HEK293 (cell line): ENCODE data around the gene NCLN.

Experiments used
- CTCF ChIA-PET: fragments of 350-600 bp; formaldehyde crosslinking; extraction: SDS; loops from one replicate; lab custom pipeline; 2021; ENCODE audit warnings: antibody characterized with exemption; lab: Yijun Ruan, JAX
- POLR2A ChIA-PET: fragments of 300-600 bp; formaldehyde crosslinking; extraction: SDS; loops from one replicate; lab custom pipeline; 2020; ENCODE audit warnings: antibody characterized with exemption, inconsistent platforms; lab: Yijun Ruan, JAX
- H3K27ac ChIP-seq: fragments of 200-500 bp; sonication (Bioruptor generic); 2 replicates; pipeline ENCODE4 v1.5.1; 2014; ENCODE audit warnings: low read depth, low read length, control low read depth, inconsistent platforms; ENCODE audit errors: extremely low read depth
- H3K36me3 ChIP-seq, 2 experiments: fragments of 200-500 bp in 1 of 2; sonication (Bioruptor generic) in 1 of 2; 1 replicate in 1 of 2; 2 replicates in 1 of 2; pipeline ENCODE4 v1.5.1; 2014 to 2017; ENCODE audit warnings: inconsistent platforms in 2 of 2, low read length in 2 of 2; ENCODE audit not compliant: control insufficient read depth in 2 of 2, insufficient read depth in 1 of 2
- H3K4me1 ChIP-seq: fragments of 200-500 bp; sonication (Bioruptor generic); 2 replicates; pipeline ENCODE4 v1.5.1; 2014; ENCODE audit warnings: mild to moderate bottlenecking, low read length, inconsistent platforms; ENCODE audit not compliant: control insufficient read depth, insufficient read depth
- H3K4me3 ChIP-seq: 2 replicates; pipeline ENCODE4 v1.5.1; 2011; ENCODE audit warnings: low read depth, mild to moderate bottlenecking, control low read depth, low read length, moderate library complexity
- H3K9me3 ChIP-seq: fragments of 200-500 bp; sonication (Bioruptor generic); 2 replicates; pipeline ENCODE4 v1.5.1; 2014; ENCODE audit warnings: low read depth, low read length, inconsistent platforms; ENCODE audit not compliant: control insufficient read depth, insufficient read depth
- EGR2 ChIP-seq: fragments of 450-650 bp; formaldehyde crosslinking; IDR thresholded peaks from 2 replicates; pipeline ENCODE4 v1.5.1; 2016; ENCODE audit warnings: low read depth, missing biosample characterization, missing genetic modification characterization
- GLIS1 ChIP-seq: fragments of 450-650 bp; formaldehyde crosslinking; IDR thresholded peaks from 2 replicates; pipeline ENCODE4 v1.5.1; 2016; ENCODE audit warnings: missing biosample characterization, missing genetic modification characterization
- HOXC10 ChIP-seq: sonication (generic); formaldehyde crosslinking; IDR thresholded peaks from 2 replicates; pipeline ENCODE4 v1.8.1; 2023; ENCODE audit warnings: mild to moderate bottlenecking, missing genetic modification reagents
- KLF1 ChIP-seq: fragments of 450-650 bp; formaldehyde crosslinking; IDR thresholded peaks from 2 replicates; pipeline ENCODE4 v1.5.1; 2016; ENCODE audit warnings: missing biosample characterization, missing genetic modification characterization
- OSR2 ChIP-seq: fragments of 450-650 bp; formaldehyde crosslinking; IDR thresholded peaks from 2 replicates; pipeline ENCODE4 v1.5.1; 2016; ENCODE audit warnings: missing biosample characterization, missing genetic modification characterization
- SCRT1 ChIP-seq: fragments of 450-650 bp; formaldehyde crosslinking; IDR thresholded peaks from 2 replicates; pipeline ENCODE4 v1.5.1; 2016; ENCODE audit warnings: missing biosample characterization, missing genetic modification characterization, borderline replicate concordance
- TSHZ1 ChIP-seq: fragments of 450-650 bp; formaldehyde crosslinking; IDR thresholded peaks from 2 replicates; pipeline ENCODE4 v1.5.1; 2016; ENCODE audit warnings: missing biosample characterization, missing genetic modification characterization, borderline replicate concordance
- ZBTB20 ChIP-seq: fragments of 450-650 bp; formaldehyde crosslinking; IDR thresholded peaks from 2 replicates; pipeline ENCODE4 v1.5.1; 2016; ENCODE audit warnings: missing biosample characterization, missing genetic modification characterization
- ZBTB48 ChIP-seq: fragments of 450-650 bp; formaldehyde crosslinking; IDR thresholded peaks from 2 replicates; pipeline ENCODE4 v1.5.1; 2016; ENCODE audit warnings: missing biosample characterization, missing genetic modification characterization
- ZBTB6 ChIP-seq: fragments of 450-650 bp; formaldehyde crosslinking; IDR thresholded peaks from 2 replicates; pipeline ENCODE4 v1.5.1; 2017; ENCODE audit warnings: missing biosample characterization, missing genetic modification characterization
- ZEB2 ChIP-seq: fragments of 450-650 bp; formaldehyde crosslinking; IDR thresholded peaks from 2 replicates; pipeline ENCODE4 v1.5.1; 2016; ENCODE audit warnings: missing biosample characterization, missing genetic modification characterization
- ZFP3 ChIP-seq: fragments of 450-650 bp; formaldehyde crosslinking; IDR thresholded peaks from 2 replicates; pipeline ENCODE4 v1.5.1; 2016; ENCODE audit warnings: low read depth, missing biosample characterization, missing genetic modification characterization
- ZNF10 ChIP-seq: fragments of 450-650 bp; formaldehyde crosslinking; IDR thresholded peaks from 2 replicates; pipeline ENCODE4 v1.5.1; 2017; ENCODE audit warnings: missing biosample characterization, missing genetic modification characterization
- ZNF112 ChIP-seq: fragments of 450-650 bp; formaldehyde crosslinking; IDR thresholded peaks from 2 replicates; pipeline ENCODE4 v1.5.0; 2017; ENCODE audit warnings: missing biosample characterization, missing genetic modification characterization
- ZNF394 ChIP-seq: fragments of 450-650 bp; formaldehyde crosslinking; IDR thresholded peaks from 2 replicates; pipeline ENCODE4 v1.5.1; 2016; ENCODE audit warnings: missing biosample characterization, missing genetic modification characterization, mild to moderate bottlenecking, moderate library complexity, borderline replicate concordance
- ZNF48 ChIP-seq: fragments of 450-650 bp; formaldehyde crosslinking; IDR thresholded peaks from 2 replicates; pipeline ENCODE4 v1.5.1; 2016; ENCODE audit warnings: missing biosample characterization, missing genetic modification characterization
- ZNF555 ChIP-seq: fragments of 450-650 bp; formaldehyde crosslinking; conservative IDR thresholded peaks from 2 replicates; pipeline ENCODE4 v1.5.1; 2017; ENCODE audit warnings: missing biosample characterization, mild to moderate bottlenecking, missing genetic modification characterization, inconsistent platforms
- ZNF558 ChIP-seq: fragments of 450-650 bp; formaldehyde crosslinking; IDR thresholded peaks from 2 replicates; pipeline ENCODE4 v1.5.1; 2016; ENCODE audit warnings: missing biosample characterization, missing genetic modification characterization
- ZNF623 ChIP-seq: fragments of 450-650 bp; formaldehyde crosslinking; IDR thresholded peaks from 2 replicates; pipeline ENCODE4 v1.5.1; 2016; ENCODE audit warnings: missing biosample characterization, missing genetic modification characterization
- TF ChIP-seq, protein P1 (sequence below): fragments of 450-650 bp; formaldehyde crosslinking; conservative IDR thresholded peaks from 2 replicates; pipeline ENCODE4 v1.5.1; 2016; ENCODE audit warnings: low read depth, missing biosample characterization, missing genetic modification characterization
- TF ChIP-seq, protein P2 (sequence below): fragments of 450-650 bp; formaldehyde crosslinking; IDR thresholded peaks from 2 replicates; pipeline ENCODE4 v1.5.1; 2016; ENCODE audit warnings: missing biosample characterization, missing genetic modification characterization
- TF ChIP-seq, protein P3 (sequence below): fragments of 450-650 bp; formaldehyde crosslinking; IDR thresholded peaks from 2 replicates; pipeline ENCODE4 v1.5.1; 2016; ENCODE audit warnings: missing biosample characterization, missing genetic modification characterization
- TF ChIP-seq, protein P4 (sequence below): fragments of 450-650 bp; formaldehyde crosslinking; IDR thresholded peaks from 2 replicates; pipeline ENCODE4 v1.5.1; 2016; ENCODE audit warnings: missing biosample characterization, missing genetic modification characterization

The NCLN gene

GRCh38 chr19:3154957-3155736 lies 30.6 kb upstream of the NCLN start (continued):
- TF ChIP-seq GLIS1 (tag by site-specific recombination) (no peak), ZEB2 (tag by site-specific recombination) (peak; percentile 70), SCRT1 (tag by site-specific recombination) (no peak), ZNF394 (0 out of 2 replicates have a peak, but pooled peaks have one; percentile 25), ZNF555 (tag by site-specific recombination) (no peak), OSR2 (peak; percentile 66), ZBTB20 (tag by site-specific recombination) (no peak), ZNF48 (tag by site-specific recombination) (no peak), ZFP3 (tag by site-specific recombination) (no peak), KLF1 (tag by site-specific recombination) (no peak), ZNF623 (tag by site-specific recombination) (0 out of 2 replicates have a peak, but pooled peaks have one; percentile 9), EGR2 (tag by site-specific recombination) (peak; percentile 65; the same call in 1 of the 2 replicates), ZNF112 (tag by site-specific recombination) (no peak), ZNF10 (no peak), ZBTB48 (tag by site-specific recombination) (peak; percentile 71), ZNF558 (0 out of 2 replicates have a peak, but pooled peaks have one; percentile 33)
- TF ChIP-seq, protein P1, sequence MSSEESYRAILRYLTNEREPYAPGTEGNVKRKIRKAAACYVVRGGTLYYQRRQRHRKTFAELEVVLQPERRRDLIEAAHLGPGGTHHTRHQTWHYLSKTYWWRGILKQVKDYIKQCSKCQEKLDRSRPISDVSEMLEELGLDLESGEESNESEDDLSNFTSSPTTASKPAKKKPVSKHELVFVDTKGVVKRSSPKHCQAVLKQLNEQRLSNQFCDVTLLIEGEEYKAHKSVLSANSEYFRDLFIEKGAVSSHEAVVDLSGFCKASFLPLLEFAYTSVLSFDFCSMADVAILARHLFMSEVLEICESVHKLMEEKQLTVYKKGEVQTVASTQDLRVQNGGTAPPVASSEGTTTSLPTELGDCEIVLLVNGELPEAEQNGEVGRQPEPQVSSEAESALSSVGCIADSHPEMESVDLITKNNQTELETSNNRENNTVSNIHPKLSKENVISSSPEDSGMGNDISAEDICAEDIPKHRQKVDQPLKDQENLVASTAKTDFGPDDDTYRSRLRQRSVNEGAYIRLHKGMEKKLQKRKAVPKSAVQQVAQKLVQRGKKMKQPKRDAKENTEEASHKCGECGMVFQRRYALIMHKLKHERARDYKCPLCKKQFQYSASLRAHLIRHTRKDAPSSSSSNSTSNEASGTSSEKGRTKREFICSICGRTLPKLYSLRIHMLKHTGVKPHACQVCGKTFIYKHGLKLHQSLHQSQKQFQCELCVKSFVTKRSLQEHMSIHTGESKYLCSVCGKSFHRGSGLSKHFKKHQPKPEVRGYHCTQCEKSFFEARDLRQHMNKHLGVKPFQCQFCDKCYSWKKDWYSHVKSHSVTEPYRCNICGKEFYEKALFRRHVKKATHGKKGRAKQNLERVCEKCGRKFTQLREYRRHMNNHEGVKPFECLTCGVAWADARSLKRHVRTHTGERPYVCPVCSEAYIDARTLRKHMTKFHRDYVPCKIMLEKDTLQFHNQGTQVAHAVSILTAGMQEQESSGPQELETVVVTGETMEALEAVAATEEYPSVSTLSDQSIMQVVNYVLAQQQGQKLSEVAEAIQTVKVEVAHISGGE (tag by site-specific recombination): no peak
- TF ChIP-seq, protein P2, sequence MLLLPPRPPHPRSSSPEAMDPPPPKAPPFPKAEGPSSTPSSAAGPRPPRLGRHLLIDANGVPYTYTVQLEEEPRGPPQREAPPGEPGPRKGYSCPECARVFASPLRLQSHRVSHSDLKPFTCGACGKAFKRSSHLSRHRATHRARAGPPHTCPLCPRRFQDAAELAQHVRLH (tag by site-specific recombination): no peak

DNA sequence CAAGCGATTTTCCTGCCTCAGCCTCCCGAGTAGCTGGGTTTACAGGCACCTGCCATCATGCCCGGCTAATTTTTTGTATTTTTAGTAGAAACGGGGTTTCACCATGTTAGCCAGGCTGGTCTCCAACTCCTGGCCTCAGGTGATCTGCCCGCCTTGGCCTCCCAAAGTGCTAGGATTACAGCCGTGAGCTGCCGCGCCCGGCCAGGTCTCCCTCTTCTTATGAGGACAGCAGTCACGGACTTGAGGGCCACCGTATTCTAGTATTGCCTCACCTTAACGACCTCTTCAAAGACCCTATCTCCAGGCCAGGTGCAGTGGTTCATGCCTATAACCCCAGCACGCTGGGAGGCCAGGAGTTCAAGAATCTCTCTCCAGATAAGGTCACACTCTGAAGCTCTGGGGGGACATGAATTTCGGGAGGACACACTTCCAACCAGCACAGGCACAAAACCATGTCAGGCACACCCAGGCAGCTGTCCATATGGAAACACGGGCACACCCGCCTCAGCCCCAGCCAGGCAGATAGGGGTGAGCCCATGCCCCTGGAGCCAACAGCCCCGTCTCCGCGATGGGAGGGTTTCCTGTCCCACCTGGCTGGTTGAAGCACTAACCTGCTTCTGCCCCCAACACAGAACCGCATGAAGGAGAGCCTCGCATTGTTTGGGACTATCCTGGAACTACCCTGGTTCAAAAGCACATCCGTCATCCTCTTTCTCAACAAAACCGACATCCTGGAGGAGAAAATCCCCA lies 28.5 kb upstream of the NCLN start:
- POLR2A ChIA-PET: interaction anchor here (1.4 kb wide), 1 partner anchor 207 kb away, joined by 5 read pairs; no protein-coding TSS in a partner anchor
- CTCF ChIA-PET: interaction anchor here (0.6 to 1.0 kb wide), 2 partner anchors 28 to 198 kb away, joined by 3 read pairs; no protein-coding TSS in a partner anchor
- TF ChIP-seq HOXC10 (no peak), ZNF48 (tag by site-specific recombination) (no peak), ZBTB20 (tag by site-specific recombination) (no peak), ZBTB6 (tag by site-specific recombination) (no peak), TSHZ1 (tag by site-specific recombination) (no peak), EGR2 (tag by site-specific recombination) (no peak)
- TF ChIP-seq, protein P3, sequence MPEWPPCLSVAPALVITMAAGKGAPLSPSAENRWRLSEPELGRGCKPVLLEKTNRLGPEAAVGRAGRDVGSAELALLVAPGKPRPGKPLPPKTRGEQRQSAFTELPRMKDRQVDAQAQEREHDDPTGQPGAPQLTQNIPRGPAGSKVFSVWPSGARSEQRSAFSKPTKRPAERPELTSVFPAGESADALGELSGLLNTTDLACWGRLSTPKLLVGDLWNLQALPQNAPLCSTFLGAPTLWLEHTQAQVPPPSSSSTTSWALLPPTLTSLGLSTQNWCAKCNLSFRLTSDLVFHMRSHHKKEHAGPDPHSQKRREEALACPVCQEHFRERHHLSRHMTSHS (tag by site-specific recombination): no peak
- TF ChIP-seq, protein P4, sequence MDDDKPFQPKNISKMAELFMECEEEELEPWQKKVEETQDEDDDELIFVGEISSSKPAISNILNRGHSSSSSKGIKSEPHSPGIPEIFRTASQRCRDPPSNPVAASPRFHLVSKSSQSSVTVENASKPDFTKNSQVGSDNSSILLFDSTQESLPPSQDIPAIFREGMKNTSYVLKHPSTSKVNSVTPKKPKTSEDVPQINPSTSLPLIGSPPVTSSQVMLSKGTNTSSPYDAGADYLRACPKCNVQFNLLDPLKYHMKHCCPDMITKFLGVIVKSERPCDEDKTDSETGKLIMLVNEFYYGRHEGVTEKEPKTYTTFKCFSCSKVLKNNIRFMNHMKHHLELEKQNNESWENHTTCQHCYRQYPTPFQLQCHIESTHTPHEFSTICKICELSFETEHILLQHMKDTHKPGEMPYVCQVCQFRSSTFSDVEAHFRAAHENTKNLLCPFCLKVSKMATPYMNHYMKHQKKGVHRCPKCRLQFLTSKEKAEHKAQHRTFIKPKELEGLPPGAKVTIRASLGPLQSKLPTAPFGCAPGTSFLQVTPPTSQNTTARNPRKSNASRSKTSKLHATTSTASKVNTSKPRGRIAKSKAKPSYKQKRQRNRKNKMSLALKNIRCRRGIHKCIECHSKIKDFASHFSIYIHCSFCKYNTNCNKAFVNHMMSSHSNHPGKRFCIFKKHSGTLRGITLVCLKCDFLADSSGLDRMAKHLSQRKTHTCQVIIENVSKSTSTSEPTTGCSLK (tag by site-specific recombination): no peak

More for the DNA sequence above, 28.5 kb upstream of the NCLN start:
- Histone ChIP-seq H3K9me3 (no peaks in the 10 kb centered on the region), H3K4me3 (no peak overlapping the region), H3K4me1 (no peaks in the 10 kb centered on the region), H3K27ac (no peak overlapping the region), H3K36me3 (no peaks in the 10 kb centered on the region)
